GM21367 (cell line): ENCODE data around the gene TMEM45B.

Source experiments
- ATAC-seq: cut with Tn5 transposase; IDR thresholded peaks from one replicate; pipeline ENCODE4 v1.9.1; 2021; ENCODE audit not compliant: unreplicated experiment

The TMEM45B gene

GRCh38 chr11:129896062-129896461 is 80.4 kb downstream of the TMEM45B start:
- ATAC-seq: no peak

- ATAC-seq: no peak
Measured at GRCh38 chr11:129905402-129905801, 89.8 kb downstream of the TMEM45B start.
